H9 (cell line): ENCODE data around the gene TOP3B. TPM values are rescaled to one million over a fixed set of nuclear protein-coding genes. Genes with fewer than 3 reads are reported as not detected.

ENCODE experiments used
- DNase-seq: peaks from one replicate; pipeline ENCODE4 v3.0.0-alpha.2; 2017
- H2AFZ ChIP-seq: one replicate; pipeline ENCODE4 v1.6.1; 2013; ENCODE audit warnings: mild to moderate bottlenecking, low read length, control low read depth, moderate library complexity
- H2AK5ac ChIP-seq: 2 replicates; pipeline ENCODE4 v1.6.1; 2013; ENCODE audit warnings: low read length, control low read depth, mixed read lengths; ENCODE audit not compliant: insufficient read length
- H2BK120ac ChIP-seq: one replicate; pipeline ENCODE4 v1.6.1; 2013; ENCODE audit warnings: low read depth, mild to moderate bottlenecking, low read length, control low read depth, inconsistent platforms; ENCODE audit not compliant: poor library complexity, severe bottlenecking
- H2BK12ac ChIP-seq: 2 replicates; pipeline ENCODE4 v1.6.1; 2013; ENCODE audit warnings: low read length, control low read depth, mixed read lengths, low read depth; ENCODE audit not compliant: insufficient read length
- H2BK15ac ChIP-seq: 2 replicates; pipeline ENCODE4 v1.6.1; 2013; ENCODE audit warnings: low read depth, low read length, control low read depth
- H2BK20ac ChIP-seq: one replicate; pipeline ENCODE4 v1.6.1; 2013; ENCODE audit warnings: low read depth, mild to moderate bottlenecking, low read length, control low read depth, inconsistent platforms; ENCODE audit not compliant: poor library complexity, severe bottlenecking
- H2BK5ac ChIP-seq: 2 replicates; pipeline ENCODE4 v1.6.1; 2013; ENCODE audit warnings: low read length, control low read depth, mixed read lengths; ENCODE audit not compliant: insufficient read length
- H3K14ac ChIP-seq: 2 replicates; pipeline ENCODE4 v1.6.1; 2013; ENCODE audit warnings: low read length, control low read depth; ENCODE audit not compliant: insufficient read depth
- H3K18ac ChIP-seq: 2 replicates; pipeline ENCODE4 v1.6.1; 2013; ENCODE audit warnings: low read depth, mild to moderate bottlenecking, mixed read lengths, low read length, control low read depth; ENCODE audit not compliant: insufficient read length
- H3K23ac ChIP-seq: 2 replicates; pipeline ENCODE4 v1.6.1; 2013; ENCODE audit warnings: low read length, control low read depth, mixed read lengths, low read depth; ENCODE audit not compliant: insufficient read length
- H3K23me2 ChIP-seq: 2 replicates; pipeline ENCODE4 v1.6.1; 2013; ENCODE audit warnings: low read depth, mild to moderate bottlenecking, mixed read lengths, low read length, control low read depth; ENCODE audit not compliant: insufficient read length, poor library complexity, severe bottlenecking
- H3K27ac ChIP-seq: 2 replicates; pipeline ENCODE4 v1.5.1; 2013; ENCODE audit warnings: low read length, control low read depth, mixed read lengths, low read depth; ENCODE audit not compliant: insufficient read length
- H3K27me3 ChIP-seq: 2 replicates; pipeline ENCODE4 v1.6.1; 2013; ENCODE audit warnings: low read length, control low read depth, inconsistent platforms; ENCODE audit not compliant: insufficient read depth
- H3K4ac ChIP-seq: 2 replicates; pipeline ENCODE4 v1.6.1; 2013; ENCODE audit warnings: low read depth, mild to moderate bottlenecking, control low read depth, inconsistent platforms, low read length, moderate library complexity
- H3K4me1 ChIP-seq: 2 replicates; pipeline ENCODE4 v1.6.1; 2013; ENCODE audit warnings: low read length, control low read depth, inconsistent platforms; ENCODE audit not compliant: insufficient read depth
- H3K4me2 ChIP-seq: 2 replicates; pipeline ENCODE4 v1.6.1; 2013; ENCODE audit warnings: low read length, control low read depth, mixed read lengths; ENCODE audit not compliant: insufficient read length, insufficient read depth
- H3K56ac ChIP-seq: 2 replicates; pipeline ENCODE4 v1.6.1; 2013; ENCODE audit warnings: low read depth, mild to moderate bottlenecking, mixed read lengths, low read length, control low read depth; ENCODE audit not compliant: insufficient read length
- H3K79me1 ChIP-seq: 2 replicates; pipeline ENCODE4 v1.6.1; 2013; ENCODE audit warnings: low read depth, mild to moderate bottlenecking, moderate library complexity, low read length, control low read depth, inconsistent platforms; ENCODE audit not compliant: insufficient read depth, poor library complexity, severe bottlenecking
- H3K79me2 ChIP-seq: 2 replicates; pipeline ENCODE4 v1.6.1; 2013; ENCODE audit warnings: low read length, control low read depth, inconsistent platforms; ENCODE audit not compliant: insufficient read depth
- H3K9ac ChIP-seq: 2 replicates; pipeline ENCODE4 v1.6.1; 2013; ENCODE audit warnings: low read length, control low read depth, mixed read lengths; ENCODE audit not compliant: insufficient read length; ENCODE audit errors: extremely low read depth
- H3K9me3 ChIP-seq: one replicate; pipeline ENCODE4 v1.6.1; 2013; ENCODE audit warnings: low read depth, low read length, inconsistent platforms; ENCODE audit not compliant: control insufficient read depth
- H3T11ph ChIP-seq: one replicate; pipeline ENCODE4 v1.6.1; 2013; ENCODE audit warnings: mild to moderate bottlenecking, low read length, control low read depth, inconsistent platforms
- H4K20me1 ChIP-seq: one replicate; pipeline ENCODE4 v1.6.1; 2013; ENCODE audit not compliant: control insufficient read depth, insufficient read length, insufficient read depth
- H4K5ac ChIP-seq: 2 replicates; pipeline ENCODE4 v1.6.1; 2013; ENCODE audit warnings: low read depth, mild to moderate bottlenecking, mixed read lengths, low read length, control low read depth; ENCODE audit not compliant: insufficient read length
- H4K8ac ChIP-seq: replicated peaks from 2 replicates; pipeline ENCODE4 v1.6.1; 2013; ENCODE audit warnings: low read length, control low read depth, mixed read lengths, low read depth; ENCODE audit not compliant: insufficient read length
- H4K91ac ChIP-seq: 2 replicates; pipeline ENCODE4 v1.6.1; 2013; ENCODE audit warnings: low read depth, mild to moderate bottlenecking, moderate library complexity, mixed read lengths, low read length, control low read depth; ENCODE audit not compliant: insufficient read length
- H3K27ac Mint-ChIP-seq, 3 experiments: 2 replicates in 2 of 3; 3 replicates in 1 of 3; pipeline ENCODE4 v1.8.0; 2020 to 2021; ENCODE audit warnings: mixed read lengths in 3 of 3, mild to moderate bottlenecking in 1 of 3, moderate library complexity in 1 of 3
- H3K27me3 Mint-ChIP-seq: 2 replicates; pipeline ENCODE4 v1.8.0; 2021; ENCODE audit warnings: low read depth, mild to moderate bottlenecking, moderate library complexity, mixed read lengths
- H3K36me3 Mint-ChIP-seq, 3 experiments: 2 replicates in 2 of 3; 3 replicates in 1 of 3; pipeline ENCODE4 v1.8.0; 2020 to 2021; ENCODE audit warnings: low read depth in 3 of 3, mixed read lengths in 3 of 3; ENCODE audit not compliant: insufficient read depth in 1 of 3
- H3K4me1 Mint-ChIP-seq, 2 experiments: 2 replicates each; pipeline ENCODE4 v1.8.0; 2020; ENCODE audit warnings: mixed read lengths in 2 of 2
- H3K4me3 Mint-ChIP-seq, 2 experiments: 2 replicates in 1 of 2; 3 replicates in 1 of 2; pipeline ENCODE4 v1.8.0; 2020 to 2021; ENCODE audit warnings: mild to moderate bottlenecking in 2 of 2, mixed read lengths in 2 of 2, moderate library complexity in 1 of 2
- H3K9me3 Mint-ChIP-seq, 2 experiments: 2 replicates in 1 of 2; 3 replicates in 1 of 2; pipeline ENCODE4 v1.8.0; 2020; ENCODE audit warnings: mild to moderate bottlenecking in 2 of 2, mixed read lengths in 2 of 2, moderate library complexity in 1 of 2
- WGBS: extraction: QIAGEN DNeasy Blood & Tissue Kit; methylation state at CpG from one replicate; pipeline ENCODE4 v1.1.7; 2013; ENCODE audit warnings: missing lambda C conversion rate, low lambda C conversion rate, mixed read lengths; ENCODE audit not compliant: insufficient read length; ENCODE audit errors: extremely low coverage; 5-methylcytosine and 5-hydroxymethylcytosine counted together
- total RNA-seq: library from RNA; stranded (reverse); gene quantifications from 2 replicates; pipeline ENCODE4 v1.2.1, GENCODE V29; 2021
- TF ChIP-seq, protein P1 (sequence below): fragments of 200-600 bp; sonication (generic); conservative IDR thresholded peaks from 3 replicates; pipeline ENCODE4 v1.8.0; 2021; ENCODE audit warnings: antibody characterized with exemption, mild to moderate bottlenecking

Gene TOP3B
- total RNA-seq, 1 experiment from 2014 or later = 55.2 TPM

DNA sequence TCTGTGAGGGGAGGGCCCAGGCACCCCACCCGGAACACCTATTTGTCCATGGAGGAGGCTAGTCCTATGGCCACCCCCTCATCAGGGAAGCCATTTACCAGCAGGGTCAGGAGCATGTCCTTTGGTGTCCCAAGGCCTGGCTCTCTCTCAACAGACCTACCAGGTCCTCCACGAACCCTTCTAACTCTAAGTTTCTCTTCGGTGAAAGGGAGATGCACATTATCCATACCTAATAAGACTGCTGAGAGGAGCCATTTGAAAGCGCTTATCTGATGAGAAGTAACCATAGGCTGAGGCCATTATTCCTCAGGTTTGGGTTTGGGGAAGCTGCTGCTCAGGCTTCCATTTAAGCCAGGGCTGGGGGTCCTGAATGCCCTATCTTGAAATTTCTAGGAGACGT is 9.2 kb upstream of the TOP3B start:
- Histone ChIP-seq H3T11ph (no peak overlapping the region), H2BK20ac (no peak overlapping the region), H3K79me1 (no peaks in the 10 kb centered on the region), H2BK5ac (no peak overlapping the region), H2BK15ac (no peak overlapping the region), H3K27me3 (peaks cover 42% of the 10 kb centered on the region; the same call in 1 of the 2 replicates), H4K8ac (no peak overlapping the region), H3K4me1 (no peaks in the 10 kb centered on the region), H3K23me2 (no peaks in the 10 kb centered on the region), H3K4ac (no peak overlapping the region), H3K4me2 (no peak overlapping the region), H2BK12ac (no peak overlapping the region), H2BK120ac (no peak overlapping the region), H2AFZ (no peak overlapping the region), H3K23ac (no peak overlapping the region), H3K18ac (no peak overlapping the region), H3K79me2 (no peaks in the 10 kb centered on the region), H4K20me1 (no peaks in the 10 kb centered on the region), H4K5ac (no peak overlapping the region), H2AK5ac (no peak overlapping the region), H4K91ac (no peak overlapping the region), H3K9ac (no peak overlapping the region), H3K27ac (no peak overlapping the region), H3K9me3 (no peaks in the 10 kb centered on the region), H3K14ac (no peak overlapping the region), H3K56ac (no peak overlapping the region)
- Mint-ChIP-seq H3K27me3 (peaks cover 99% of the 10 kb centered on the region), H3K4me1 (no peaks in the 10 kb centered on the region), H3K36me3 (no peaks in the 10 kb centered on the region), H3K4me3 (no peak overlapping the region), H3K9me3 (no peaks in the 10 kb centered on the region), H3K27ac (no peak overlapping the region)
- DNase-seq = no peak
- TF ChIP-seq, protein P1, sequence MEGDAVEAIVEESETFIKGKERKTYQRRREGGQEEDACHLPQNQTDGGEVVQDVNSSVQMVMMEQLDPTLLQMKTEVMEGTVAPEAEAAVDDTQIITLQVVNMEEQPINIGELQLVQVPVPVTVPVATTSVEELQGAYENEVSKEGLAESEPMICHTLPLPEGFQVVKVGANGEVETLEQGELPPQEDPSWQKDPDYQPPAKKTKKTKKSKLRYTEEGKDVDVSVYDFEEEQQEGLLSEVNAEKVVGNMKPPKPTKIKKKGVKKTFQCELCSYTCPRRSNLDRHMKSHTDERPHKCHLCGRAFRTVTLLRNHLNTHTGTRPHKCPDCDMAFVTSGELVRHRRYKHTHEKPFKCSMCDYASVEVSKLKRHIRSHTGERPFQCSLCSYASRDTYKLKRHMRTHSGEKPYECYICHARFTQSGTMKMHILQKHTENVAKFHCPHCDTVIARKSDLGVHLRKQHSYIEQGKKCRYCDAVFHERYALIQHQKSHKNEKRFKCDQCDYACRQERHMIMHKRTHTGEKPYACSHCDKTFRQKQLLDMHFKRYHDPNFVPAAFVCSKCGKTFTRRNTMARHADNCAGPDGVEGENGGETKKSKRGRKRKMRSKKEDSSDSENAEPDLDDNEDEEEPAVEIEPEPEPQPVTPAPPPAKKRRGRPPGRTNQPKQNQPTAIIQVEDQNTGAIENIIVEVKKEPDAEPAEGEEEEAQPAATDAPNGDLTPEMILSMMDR = no peak
- no CpG with 5 or more reads among the region's 5 CpGs for WGBS
